Upper lobe of left lung (tissue), 6 donors: ENCODE results near the gene SPRYD4. TPM values are rescaled to one million over a fixed set of nuclear protein-coding genes. Genes with fewer than 3 reads are reported as not detected.

ENCODE experiments used
- ATAC-seq, 2 donors: fragments of 200-7000 bp; cut with Tn5 transposase; one replicate each; pipeline ENCODE4 v1.9.1; 2022; ENCODE audit warnings: mild to moderate bottlenecking in 2 of 2, moderate library complexity in 2 of 2; ENCODE audit not compliant: low FRiP score in 2 of 2
- DNase-seq, 2 donors: peaks; one replicate each; pipeline ENCODE4 v3.0.0-alpha.2; 2019 to 2020
- H3K27ac ChIP-seq, 4 donors: fragments of 200-600 bp; sonication (generic); one replicate each; pipeline ENCODE4 v1.5.1; 2016 to 2019
- H3K27me3 ChIP-seq, 4 donors: fragments of 200-600 bp; sonication (generic); one replicate each; pipeline ENCODE4 v1.5.1; 2017 to 2019
- H3K36me3 ChIP-seq, 4 donors: fragments of 200-600 bp; sonication (generic); one replicate each; pipeline ENCODE4 v1.5.1; 2016 to 2019
- H3K4me1 ChIP-seq, 4 donors: fragments of 200-600 bp; sonication (generic); one replicate each; pipeline ENCODE4 v1.5.1; 2018 to 2019
- H3K4me3 ChIP-seq, 4 donors: fragments of 200-600 bp; sonication (generic); one replicate each; pipeline ENCODE4 v1.5.1; 2017 to 2019; ENCODE audit warnings: mild to moderate bottlenecking in 2 of 4, moderate library complexity in 1 of 4
- H3K9me3 ChIP-seq, 4 donors: fragments of 200-600 bp; sonication (generic); one replicate each; pipeline ENCODE4 v1.5.1; 2018 to 2019
- CTCF ChIP-seq, 6 experiments: fragments of 450-650 bp in 4 of 6; fragments of 200-600 bp in 2 of 6; sonication (generic) in 2 of 6; IDR thresholded peaks; one replicate each; pipeline ENCODE4 v1.5.1; 2016 to 2019; ENCODE audit warnings: antibody characterized with exemption in 6 of 6
- EP300 ChIP-seq, 4 donors: sonication (generic); formaldehyde crosslinking; IDR thresholded peaks; one replicate each; pipeline ENCODE4 v1.5.1; 2017; ENCODE audit warnings: antibody characterized with exemption in 4 of 4, control low read depth in 2 of 4
- POLR2A ChIP-seq, 4 donors: fragments of 450-650 bp; IDR thresholded peaks; one replicate each; pipeline ENCODE4 v1.5.1; 2016 to 2017; ENCODE audit warnings: antibody characterized with exemption in 4 of 4, mild to moderate bottlenecking in 2 of 4
- POLR2AphosphoS5 ChIP-seq, 2 donors: sonication (generic); formaldehyde crosslinking; IDR thresholded peaks; one replicate each; pipeline ENCODE4 v1.5.1; 2017; ENCODE audit warnings: antibody characterized with exemption in 2 of 2
- WGBS, 2 donors: methylation state at CpG; one replicate each; pipeline ENCODE4 v1.1.5; 2017 to 2018; 5-methylcytosine and 5-hydroxymethylcytosine counted together
- total RNA-seq, 6 donors: library from RNA; depleted of rRNA in 4 of 6; stranded (reverse); fragments of >200 nt in 4 of 6; gene quantifications; one replicate each; pipeline versions ENCODE4 v1.1.0 to v1.2.1, GENCODE V29; 2016 to 2021
- donor health status: DM: no; HTN: no; CAD: no; lungs with moderate emphysema.
- donor health status: DM: no; HTN: yes; CAD: no; lungs with severe emphysema.

SPRYD4 gene
- total RNA-seq, 6 donors from 2014 or later: 1.8 to 3.3 (median 3.0) TPM

GRCh38 chr12:56517854-56518253 lies 49.5 kb downstream of the SPRYD4 start:
- H3K9me3 ChIP-seq: no peaks in the 10 kb centered on the region
- peaks cover 31 to 37% (median 34%) of the 10 kb centered on the region in 4 donors for H3K4me1 ChIP-seq
- DNase-seq (no peak), ATAC-seq (no peak)
- no peaks in the 10 kb centered on the region for H3K27me3 ChIP-seq
- H3K36me3 ChIP-seq: no peaks in the 10 kb centered on the region
- 78 to 80% methylated on average over 2 of the region's 2 CpGs for WGBS, 2 donors
- TF ChIP-seq POLR2A (IDR thresholded peaks at IDR 0.05): no peak
- H3K4me3 ChIP-seq: no peak overlapping the region
- H3K27ac ChIP-seq: peak overlapping the region in 2 of 4 donors; percentile 91 to 94

GRCh38 chr12:56518570-56518969 lies 50.2 kb downstream of the SPRYD4 start:
- WGBS, 2 donors: 11 to 15% methylated on average over 2 of the region's 2 CpGs
- peak overlapping the region; percentile 84 to 94 (median 88) for H3K27ac ChIP-seq
- ATAC-seq: no peak
- H3K36me3 ChIP-seq: no peaks in the 10 kb centered on the region
- no peak for DNase-seq
- H3K4me3 ChIP-seq: no peak overlapping the region
- H3K9me3 ChIP-seq: no peaks in the 10 kb centered on the region
- peaks cover 31 to 44% (median 34%) of the 10 kb centered on the region in 4 donors for H3K4me1 ChIP-seq
- TF ChIP-seq POLR2AphosphoS5 (IDR thresholded peaks at IDR 0.05) (no peak), EP300 (IDR thresholded peaks at IDR 0.05) (no peak), CTCF (IDR thresholded peaks at IDR 0.05) (no peak), POLR2A (IDR thresholded peaks at IDR 0.05) (no peak)
- H3K27me3 ChIP-seq: no peaks in the 10 kb centered on the region

- H3K27me3 ChIP-seq: no peaks in the 10 kb centered on the region
- TF ChIP-seq CTCF (IDR thresholded peaks at IDR 0.05): no peak
- peak; percentile 88 to 89 for TF ChIP-seq POLR2AphosphoS5 (IDR thresholded peaks at IDR 0.05)
- peak; percentile 71 to 97 (median 90) for TF ChIP-seq EP300 (IDR thresholded peaks at IDR 0.05)
- TF ChIP-seq POLR2A (IDR thresholded peaks at IDR 0.05): peak in 1 of 4 donors; percentile 31
- peak overlapping the region; percentile 84 to 94 (median 88) for H3K27ac ChIP-seq
- DNase-seq (no peak), ATAC-seq (no peak)
- no peaks in the 10 kb centered on the region for H3K9me3 ChIP-seq
- peak overlapping the region in 3 of 4 donors; percentile 53 to 61 (median 54) for H3K4me3 ChIP-seq
- H3K36me3 ChIP-seq: no peaks in the 10 kb centered on the region
- H3K4me1 ChIP-seq: peaks cover 31 to 54% (median 34%) of the 10 kb centered on the region in 4 donors
- 60 to 74% methylated on average over 3 of the region's 3 CpGs for WGBS, 2 donors
Observed at GRCh38 chr12:56520048-56520447, 51.7 kb downstream of the SPRYD4 start.

- peaks cover 36 to 58% (median 39%) of the 10 kb centered on the region in 4 donors for H3K4me1 ChIP-seq
- WGBS, 2 donors: 8 to 25% methylated on average over 1 of the region's 1 CpG
- TF ChIP-seq EP300 (IDR thresholded peaks at IDR 0.05): no peak
- TF ChIP-seq POLR2A (IDR thresholded peaks at IDR 0.05): no peak
- TF ChIP-seq CTCF (IDR thresholded peaks at IDR 0.05): no peak
- no peak for TF ChIP-seq POLR2AphosphoS5 (IDR thresholded peaks at IDR 0.05)
- DNase-seq (no peak), ATAC-seq (peak in 1 of 2 donors; percentile 48)
- H3K27ac ChIP-seq: peak overlapping the region; percentile 84 to 94 (median 88)
- no peaks in the 10 kb centered on the region for H3K9me3 ChIP-seq
- H3K27me3 ChIP-seq: no peaks in the 10 kb centered on the region
- H3K4me3 ChIP-seq: peak overlapping the region in 3 of 4 donors; percentile 53 to 61 (median 54)
- H3K36me3 ChIP-seq: no peaks in the 10 kb centered on the region
Observed at GRCh38 chr12:56520506-56520905, 52.1 kb downstream of the SPRYD4 start.

GRCh38 chr12:56521209-56521589 lies 52.8 kb downstream of the SPRYD4 start:
- H3K36me3 ChIP-seq: no peaks in the 10 kb centered on the region
- H3K4me3 ChIP-seq: peak overlapping the region in 3 of 4 donors; percentile 53 to 61 (median 54)
- H3K27me3 ChIP-seq: no peaks in the 10 kb centered on the region
- DNase-seq (peak in 1 of 2 donors; percentile 85), ATAC-seq (peak; percentile 45 to 48)
- WGBS, 2 donors: 21 to 29% methylated on average over 8 of the region's 8 CpGs
- peak overlapping the region; percentile 84 to 94 (median 88) for H3K27ac ChIP-seq
- H3K4me1 ChIP-seq: peaks cover 42 to 65% (median 44%) of the 10 kb centered on the region in 4 donors
- TF ChIP-seq POLR2AphosphoS5 (IDR thresholded peaks at IDR 0.05): peak in 1 of 2 donors; percentile 25
- no peak for TF ChIP-seq CTCF (IDR thresholded peaks at IDR 0.05)
- H3K9me3 ChIP-seq: no peaks in the 10 kb centered on the region
